Measurements from ENCODE around the gene PCSK2.
A peak's percentile ranks its signal among the peaks of the same experiment; 100 is the strongest.

The PCSK2 gene

DNA sequence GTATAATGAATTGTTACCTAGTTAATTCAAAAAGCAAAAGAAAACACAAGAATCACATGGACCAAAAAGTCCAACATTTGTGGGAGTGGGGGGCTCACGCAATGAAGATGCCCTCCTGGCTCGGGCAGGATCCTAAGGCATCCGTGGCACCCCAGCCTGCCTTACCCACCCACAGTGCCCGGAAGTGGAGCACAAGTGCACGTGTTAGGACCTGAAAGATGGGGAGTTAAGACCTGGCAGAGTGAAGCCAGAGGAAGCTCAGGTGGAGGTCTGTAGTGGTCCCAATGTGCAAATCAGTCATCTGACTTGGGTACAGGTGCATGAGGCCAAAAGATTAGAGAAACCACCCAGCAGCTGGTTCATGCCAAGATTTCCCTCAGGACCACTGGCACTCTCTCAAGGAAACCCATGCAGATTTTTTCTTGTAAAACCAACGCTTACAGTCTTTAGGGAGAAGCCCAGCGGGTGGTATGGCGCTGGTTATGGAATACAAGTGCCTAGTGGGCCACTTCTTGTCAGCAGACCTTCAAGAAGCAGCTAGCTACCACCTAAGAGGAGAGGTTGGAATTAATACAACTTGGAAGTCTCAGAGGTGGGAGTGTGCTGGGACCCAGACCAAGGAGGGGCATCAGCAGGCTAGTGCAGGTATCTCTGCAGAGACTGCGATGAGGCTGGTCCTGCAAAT is 262.2 kb downstream of the PCSK2 start:
- DNase-seq, result no peak

DNA sequence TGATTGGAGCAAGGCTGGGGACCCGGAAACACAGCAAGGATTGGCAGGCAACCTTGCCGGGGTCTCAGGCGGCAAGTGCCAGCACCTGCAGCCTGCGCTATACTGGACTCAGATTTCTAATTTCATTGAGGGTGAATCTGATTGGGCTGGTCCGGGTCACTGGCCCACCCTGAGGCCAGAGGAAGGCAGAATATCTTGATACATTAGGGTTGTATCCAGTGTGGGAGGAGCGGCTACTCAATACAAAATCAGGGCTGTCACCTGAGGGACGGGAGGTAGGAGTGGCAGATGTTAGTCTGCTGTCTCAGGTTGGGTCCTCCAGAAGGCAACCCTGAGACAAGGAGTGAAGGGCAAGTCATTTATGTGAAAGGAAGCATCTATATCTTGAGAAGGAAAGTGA is 263.7 kb downstream of the PCSK2 start:
- DNase-seq, result no peak

DNA sequence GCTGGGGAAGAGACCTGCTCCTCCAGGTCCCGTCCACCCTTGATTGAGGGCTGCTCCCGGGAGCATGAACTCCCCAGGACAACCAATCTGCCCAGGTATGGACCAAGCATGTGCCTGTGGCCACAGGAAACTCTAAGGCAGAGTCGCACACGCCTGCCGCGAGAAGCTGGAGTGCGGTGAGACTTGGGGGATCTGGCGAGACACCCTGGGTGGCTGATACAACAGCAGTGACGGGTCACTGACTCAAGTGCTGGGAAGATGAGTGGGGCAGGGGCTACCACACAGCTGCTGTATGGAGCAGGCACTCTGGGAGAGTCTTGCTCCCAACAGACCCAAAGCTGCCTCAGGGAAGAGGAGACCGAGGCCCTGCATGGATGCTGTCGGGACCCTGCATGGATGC is 264.2 kb downstream of the PCSK2 start:
- no peak for DNase-seq

DNA sequence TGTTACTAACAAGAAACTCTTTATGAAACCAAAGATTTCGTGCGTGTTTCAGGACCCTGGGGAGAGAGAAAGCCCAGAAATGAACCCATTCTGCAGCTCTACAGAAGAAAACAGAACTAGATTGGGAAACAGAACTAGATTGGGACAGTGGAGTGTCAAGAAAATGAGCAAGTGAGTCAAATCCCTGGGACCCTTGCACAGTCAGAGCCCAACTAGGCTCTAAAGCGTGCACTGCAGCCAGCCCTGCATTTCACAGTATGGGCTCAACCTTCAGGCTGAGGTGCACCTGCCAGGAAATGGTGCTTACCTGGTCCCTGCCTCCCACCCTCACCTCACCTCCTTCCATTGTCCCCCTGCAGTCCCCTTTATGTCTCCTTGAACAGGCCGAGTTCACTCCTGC is 264.6 kb downstream of the PCSK2 start:
- DNase-seq, result no peak

DNA sequence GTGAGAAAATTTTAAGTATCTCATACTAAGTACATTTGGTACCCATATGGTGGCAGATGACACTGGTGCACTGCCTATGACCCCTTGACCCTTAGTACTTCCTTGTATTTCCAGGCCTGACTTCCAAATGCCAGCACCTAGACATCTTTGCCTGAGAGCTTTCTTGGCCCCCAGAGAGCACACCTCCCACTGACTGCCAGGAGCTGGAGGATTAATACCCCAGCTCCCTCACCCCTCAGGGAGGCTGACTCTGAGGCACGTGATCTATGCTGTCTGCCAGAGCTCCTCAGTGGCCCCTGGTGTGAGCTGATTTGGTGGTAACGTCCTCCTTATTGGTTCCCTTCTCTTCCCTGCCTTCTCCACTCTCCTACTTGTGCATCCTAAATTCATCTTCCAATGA is 266.3 kb downstream of the PCSK2 start:
- DNase-seq, result no peak

DNA sequence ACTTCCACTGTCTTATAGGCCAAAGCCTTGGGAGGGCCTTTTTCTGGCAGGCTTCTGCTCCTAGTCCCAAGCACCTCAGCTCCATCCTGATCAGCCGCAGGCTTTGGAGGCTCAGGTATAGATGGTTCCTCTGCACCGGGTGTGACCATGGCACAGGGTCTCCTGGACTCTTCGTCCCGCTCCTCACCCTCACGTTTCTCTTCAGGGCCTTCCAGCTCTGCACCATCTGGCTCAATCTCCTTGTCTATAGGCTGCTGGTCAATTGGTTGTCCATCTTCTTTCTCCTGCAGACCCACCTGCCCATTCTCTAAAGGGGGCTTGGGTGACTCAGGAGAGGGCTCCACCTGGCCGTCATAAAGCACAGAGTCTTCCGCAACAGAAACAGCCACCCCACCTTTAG is 267.4 kb downstream of the PCSK2 start:
- DNase-seq, result no peak

DNA sequence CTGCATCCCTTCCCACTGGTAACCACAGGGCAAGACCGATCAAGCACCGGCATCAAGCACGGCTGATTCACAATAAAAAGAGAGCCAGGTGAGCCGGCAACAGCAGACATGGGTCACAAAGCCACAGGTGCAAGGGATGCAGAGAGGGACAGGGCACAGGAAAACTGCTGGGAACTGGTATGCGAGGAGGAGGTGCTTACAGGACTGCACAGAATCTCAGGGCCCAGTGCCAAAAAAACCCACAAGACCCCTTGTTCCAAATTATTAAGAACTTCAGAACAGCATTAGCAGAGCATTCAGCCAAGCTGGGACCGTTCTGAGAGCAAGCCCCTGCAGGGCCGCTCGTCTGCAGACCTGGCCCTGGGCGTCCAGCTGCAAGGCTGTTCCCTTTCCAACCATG is 269.0 kb downstream of the PCSK2 start:
- DNase-seq, result no peak

DNA sequence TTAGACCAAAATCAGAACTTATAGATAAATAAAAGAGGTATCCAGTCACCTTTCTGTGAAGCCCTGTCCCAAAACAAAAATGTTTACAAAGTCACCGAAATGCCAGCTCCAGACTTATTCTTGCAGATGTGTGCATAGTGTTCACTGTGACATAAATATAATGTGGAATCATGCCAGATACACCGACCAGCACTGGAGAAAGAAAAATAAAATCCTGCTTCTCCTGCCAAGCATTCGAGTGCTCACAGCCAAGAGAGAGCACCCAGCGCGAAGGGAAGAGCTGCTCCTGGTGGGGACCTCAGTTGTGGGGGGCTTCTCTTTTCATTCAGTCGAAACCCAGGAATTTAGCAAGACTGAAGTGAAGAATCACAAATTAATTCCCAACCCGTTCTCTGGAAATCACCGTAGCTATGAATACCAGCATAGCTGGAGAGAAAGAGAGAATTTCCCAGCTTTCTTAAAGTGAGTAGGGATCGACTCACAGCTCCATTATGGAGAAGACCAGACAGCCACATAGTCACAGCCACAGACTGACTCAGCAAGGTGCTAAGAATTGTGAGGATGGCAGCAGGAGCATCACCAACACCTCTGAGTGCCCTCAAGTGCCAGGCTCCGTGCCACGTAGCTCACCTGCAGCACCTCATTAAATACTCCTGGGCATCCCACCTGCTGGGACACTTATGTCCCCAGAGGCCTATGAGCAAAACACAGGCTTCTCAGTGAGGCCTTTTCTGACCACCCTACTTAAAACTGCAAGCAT is 271.2 kb downstream of the PCSK2 start:
- DNase-seq, result no peak

DNA sequence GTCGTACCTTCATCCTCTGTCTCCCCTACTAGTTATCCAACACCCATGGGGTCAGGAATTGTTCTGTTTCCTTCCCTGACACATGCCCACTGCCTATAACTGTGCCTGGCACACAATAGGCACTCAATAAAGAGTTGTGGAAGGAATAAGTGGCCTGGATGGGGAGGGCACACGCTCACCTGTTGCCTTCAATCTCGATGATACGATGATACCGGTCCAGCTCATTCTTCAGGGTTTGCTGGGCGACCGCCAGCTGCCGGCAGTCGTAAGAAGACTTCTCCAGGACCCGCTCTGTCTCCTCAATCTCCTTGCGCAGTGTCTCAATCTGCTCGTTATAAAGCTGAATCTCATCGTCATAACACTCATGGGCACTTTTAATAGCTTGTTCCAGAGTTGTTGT is 271.8 kb downstream of the PCSK2 start:
- DNase-seq, result no peak

DNA sequence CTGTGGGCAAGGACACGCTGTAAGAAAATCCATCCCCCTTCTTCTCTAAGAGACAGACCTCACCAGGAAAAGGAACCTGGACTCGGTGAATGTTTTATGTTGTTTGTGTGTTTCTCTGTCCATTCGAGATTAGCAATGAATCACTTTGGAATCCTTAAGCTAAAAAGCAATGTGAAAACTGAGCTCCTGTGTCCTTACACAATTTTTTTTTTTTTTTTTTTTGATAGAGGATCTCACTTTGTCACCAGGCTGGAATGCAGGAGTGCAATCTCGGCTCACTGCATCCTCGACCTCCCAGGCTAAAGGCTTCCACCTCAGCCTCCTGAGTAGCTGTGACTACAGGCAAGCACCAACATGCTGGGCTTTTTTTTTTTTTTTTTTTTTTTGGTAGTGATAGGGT is 272.2 kb downstream of the PCSK2 start:
- no peak for DNase-seq

DNA sequence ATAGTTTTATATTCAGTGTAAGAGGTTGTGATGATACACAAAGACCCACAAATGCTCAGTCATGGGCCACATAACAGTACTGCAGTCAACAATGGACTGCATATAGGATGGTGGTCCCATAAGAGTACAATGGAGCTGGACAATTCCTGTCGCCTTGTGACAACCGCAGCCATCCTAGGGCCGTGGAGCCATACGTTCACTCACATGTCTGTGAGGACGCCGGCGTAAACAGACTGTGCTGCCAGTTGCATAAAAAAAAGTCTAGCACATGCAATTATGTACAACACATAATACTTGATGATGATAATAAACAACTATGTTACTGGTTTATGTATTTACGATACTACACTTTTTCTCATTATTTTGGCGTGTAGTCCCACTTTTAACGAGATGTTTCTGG is 273.4 kb downstream of the PCSK2 start:
- no peak for DNase-seq

DNA sequence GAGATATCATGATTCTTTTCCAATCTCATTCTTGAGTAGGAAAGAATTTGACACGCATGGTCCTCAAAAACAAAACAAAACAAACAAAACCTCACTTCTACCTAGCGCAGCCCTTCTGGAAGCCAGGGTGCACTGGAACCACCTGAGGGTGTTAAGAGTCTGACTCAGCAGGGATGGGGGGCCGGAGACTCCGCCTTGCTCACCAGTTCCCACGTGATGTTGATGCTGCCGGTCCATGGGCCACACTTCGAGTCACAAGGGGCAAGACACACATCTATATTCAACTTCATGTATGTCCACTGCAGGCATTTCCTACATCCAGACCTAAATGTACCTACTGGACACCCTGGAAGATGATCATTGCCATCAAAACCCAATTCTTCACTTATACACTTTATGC is 274.0 kb downstream of the PCSK2 start:
- no peak for DNase-seq

DNA sequence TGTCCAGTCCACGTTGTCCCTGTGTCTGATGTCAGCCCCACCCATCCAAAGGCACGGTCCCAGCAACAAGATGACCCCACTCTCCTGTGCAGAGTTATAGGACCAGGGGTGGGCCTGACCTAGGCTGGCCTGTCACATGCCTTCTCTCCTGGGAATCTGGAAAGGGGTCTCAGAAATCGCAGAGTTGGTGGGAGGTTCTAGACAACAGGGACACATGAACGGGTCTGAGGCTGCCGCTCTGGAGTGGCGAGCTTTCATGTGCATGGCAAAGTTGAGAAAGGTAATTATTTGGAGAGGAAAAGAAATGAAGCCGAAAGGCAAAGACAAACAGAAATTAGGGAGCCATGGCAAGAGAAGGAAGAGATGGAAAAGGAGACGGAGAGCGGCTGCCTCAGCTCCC is 274.9 kb downstream of the PCSK2 start:
- no peak for DNase-seq

DNA sequence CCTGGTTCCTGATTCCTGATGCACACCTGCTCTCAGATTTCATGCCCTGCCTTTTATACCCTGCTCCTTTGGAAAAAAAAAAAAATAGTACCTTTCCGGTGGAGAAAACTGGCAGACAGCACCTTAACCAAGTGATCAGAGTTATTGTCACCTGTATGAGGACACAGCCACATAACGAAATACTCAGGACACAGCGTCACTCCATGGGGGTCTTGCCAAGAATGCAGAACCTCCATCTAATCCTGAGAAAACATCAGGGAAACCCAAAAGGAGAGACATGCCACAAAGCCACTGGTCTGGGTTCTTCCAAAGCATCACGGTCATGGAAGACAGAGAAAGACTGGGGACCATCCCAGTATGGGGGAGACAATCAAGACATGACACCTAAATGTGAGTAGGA is 275.3 kb downstream of the PCSK2 start:
- DNase-seq, result no peak

DNA sequence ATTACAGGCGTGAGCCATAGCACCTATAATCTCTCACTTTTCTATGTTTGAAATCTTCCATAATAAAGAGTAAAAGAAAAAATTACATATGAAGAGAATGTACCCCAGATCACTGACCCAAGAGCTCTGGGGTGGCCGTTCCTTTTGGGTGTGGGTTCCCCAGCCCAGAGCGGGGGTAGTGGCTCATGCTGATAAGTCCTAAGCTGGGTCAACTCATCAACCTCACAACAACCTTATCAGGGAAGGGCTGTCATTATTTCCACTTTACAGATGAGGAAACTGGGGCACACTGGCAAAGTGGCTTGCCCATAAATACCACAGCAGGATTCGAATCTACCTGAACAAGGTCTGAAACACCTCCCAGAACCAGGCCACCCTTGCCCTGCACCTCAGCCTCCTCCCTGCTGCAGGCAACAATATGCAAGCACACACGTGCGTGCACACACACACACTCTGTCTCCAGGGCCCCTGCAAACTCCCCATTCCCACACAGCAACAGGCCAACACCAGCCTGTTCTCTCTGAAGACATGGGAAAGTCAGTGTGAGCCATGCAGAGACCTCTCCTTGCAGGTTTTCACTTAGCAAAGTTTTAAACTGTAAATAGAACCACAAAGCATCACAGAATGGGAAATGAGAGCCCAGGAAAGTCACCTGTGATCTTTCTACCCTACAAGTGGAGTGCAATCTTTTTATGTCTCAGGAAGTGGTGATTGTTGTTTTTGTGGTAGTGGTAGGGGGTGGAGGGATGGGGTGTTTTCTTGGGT is 276.6 kb downstream of the PCSK2 start:
- no peak for DNase-seq

DNA sequence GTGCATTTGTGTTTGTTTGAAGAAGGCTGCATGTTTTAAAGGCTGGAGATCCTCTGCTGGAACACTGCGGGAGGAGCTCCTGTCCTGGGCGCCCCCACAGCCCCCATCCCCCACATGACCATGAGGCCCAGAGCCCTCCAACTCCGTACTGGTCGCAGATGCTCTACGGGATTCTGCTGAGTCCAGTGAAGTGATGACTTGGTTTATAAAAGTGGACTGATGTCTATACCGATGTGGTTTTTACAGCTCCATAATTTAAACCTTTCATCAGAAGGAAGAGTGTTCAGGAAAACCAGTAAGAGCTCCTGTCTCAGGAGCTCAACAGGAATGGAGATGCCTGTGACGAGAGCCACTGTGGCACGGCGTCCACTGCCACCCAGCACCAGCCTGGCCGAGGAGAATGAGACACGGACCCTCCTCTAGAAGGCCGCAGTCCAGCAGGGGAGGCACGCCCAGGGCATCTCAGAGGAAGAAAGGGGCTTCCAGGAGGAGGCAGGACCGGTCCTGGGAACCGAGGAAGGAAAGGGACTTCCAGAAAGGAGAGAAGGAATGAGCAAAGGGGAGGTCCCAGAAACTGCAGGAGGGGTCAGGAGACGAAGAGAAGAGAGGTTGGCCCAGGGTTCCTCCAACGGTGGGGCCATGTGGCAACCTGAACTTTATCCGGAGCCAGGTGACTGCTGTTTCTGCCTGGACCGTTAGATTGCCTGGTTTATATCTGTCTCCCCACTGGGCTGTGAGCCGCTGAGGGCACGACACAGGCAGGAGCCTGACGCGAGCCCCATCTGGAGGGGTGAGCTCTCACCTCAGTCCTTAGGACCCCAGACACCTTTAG is 277.4 kb downstream of the PCSK2 start:
- DNase-seq, result no peak

DNA sequence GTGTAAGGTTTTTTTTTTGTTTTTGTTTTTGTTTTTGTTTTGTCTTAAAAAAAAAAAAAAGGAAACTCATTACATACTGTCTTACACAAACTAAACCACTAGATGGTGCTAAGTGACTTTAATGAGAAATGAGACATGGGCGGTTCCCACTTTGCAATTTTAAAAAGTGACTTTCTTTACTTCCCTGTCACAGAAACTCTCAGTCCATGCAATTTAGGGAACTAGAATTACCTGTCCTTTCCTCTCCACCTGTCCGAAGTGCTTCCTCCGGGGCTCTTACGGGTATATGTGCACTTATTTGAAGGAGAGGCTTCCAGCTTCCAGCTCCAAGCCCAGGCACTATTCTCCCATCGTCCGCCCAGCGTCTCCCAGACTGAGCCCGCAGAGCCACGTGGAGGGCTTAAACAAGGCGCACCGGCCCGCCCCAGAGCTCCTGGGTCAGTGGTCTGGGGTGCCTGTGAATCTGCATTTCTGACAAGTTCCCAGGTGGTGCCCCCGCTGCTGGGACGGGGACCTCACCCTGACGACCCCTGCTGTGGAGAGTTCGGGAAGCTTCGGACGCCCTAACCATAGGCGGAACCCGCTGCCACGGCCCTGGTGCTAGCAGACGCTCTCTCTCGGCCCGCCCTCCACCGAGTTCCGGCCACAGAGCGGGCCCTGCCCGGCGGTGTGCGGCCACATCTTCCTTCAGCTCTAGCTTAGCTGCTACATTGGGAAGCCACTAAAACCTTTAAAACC is 278.2 kb downstream of the PCSK2 start:
- peak; percentile 73 to 82 for DNase-seq

DNA sequence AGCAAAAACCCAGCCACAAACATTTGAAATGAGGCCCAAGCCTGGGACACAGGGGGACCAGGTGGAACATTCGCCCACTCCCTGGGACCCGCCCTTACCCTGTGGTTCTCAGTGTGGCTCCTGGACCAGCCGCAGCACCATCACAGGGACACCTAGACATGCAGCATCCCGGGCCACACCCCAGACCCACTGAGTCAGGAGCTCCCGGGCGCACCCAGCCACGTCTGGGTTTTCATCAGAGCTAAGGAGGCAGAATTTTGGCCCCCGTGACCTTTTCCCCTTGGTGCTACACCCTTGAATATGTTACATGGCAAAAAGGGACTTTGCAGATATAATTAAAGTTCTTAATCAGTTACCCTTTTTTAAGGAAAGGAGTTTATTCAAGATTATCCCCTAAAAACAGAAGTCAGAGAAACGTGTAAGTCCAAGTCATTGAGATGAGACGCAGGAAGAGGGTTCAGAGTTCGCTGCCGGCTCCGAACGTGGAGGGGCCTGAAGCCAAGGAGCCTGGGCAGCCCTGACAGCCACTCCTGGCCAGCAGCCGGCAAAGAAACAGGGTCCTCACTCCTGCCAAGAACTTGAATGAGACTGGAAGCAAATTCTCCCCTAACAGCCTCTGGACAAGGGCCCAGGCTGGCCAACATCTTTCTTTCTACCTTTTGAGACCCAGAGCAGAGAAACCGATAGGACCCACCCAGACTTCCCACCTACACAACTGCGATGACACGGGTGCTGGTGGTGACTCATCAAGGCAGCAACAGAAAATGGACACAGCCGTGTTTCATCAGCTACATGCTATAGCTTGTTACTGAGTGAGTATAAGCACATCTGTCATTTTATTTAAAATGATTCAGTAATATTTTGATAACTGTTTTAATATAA is 279.0 kb downstream of the PCSK2 start:
- DNase-seq, result peak; percentile 61 to 84

DNA sequence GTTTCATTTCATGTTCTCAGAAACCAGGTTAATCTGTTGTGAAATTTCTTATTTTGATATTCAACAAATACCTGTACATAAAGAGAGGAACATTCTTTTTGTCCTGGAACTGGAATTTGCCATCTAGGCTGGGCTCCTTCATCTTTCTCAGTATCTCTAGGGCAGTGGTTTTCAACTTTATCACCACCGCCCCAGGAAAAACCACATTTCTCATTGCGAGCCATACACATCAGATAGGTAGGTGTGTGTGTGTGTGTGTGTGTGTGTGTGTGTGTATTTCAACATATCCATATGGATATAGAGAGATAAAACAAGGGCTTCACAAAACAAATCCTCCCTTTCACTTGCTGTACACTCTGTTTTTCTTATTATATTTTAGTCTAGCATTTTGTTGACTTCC is 280.2 kb downstream of the PCSK2 start:
- no peak for DNase-seq

DNA sequence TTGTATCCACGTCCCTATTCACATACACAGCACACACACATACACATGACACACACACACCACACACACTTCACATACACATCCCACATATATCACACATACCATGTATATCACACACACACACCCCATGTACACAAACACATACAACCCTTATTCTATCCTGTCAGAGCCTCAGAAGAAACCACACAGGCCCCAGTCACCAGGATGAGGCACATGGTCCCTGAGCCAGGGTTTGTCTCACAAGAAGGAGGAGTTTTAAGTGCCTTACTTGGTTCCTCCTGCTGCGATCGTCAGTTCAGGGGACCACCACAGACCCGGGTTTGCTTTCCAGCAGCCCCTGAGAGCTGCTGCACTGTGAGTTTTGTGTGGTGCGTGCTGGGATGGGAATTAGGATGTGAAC is 280.7 kb downstream of the PCSK2 start:
- no peak for DNase-seq

DNA sequence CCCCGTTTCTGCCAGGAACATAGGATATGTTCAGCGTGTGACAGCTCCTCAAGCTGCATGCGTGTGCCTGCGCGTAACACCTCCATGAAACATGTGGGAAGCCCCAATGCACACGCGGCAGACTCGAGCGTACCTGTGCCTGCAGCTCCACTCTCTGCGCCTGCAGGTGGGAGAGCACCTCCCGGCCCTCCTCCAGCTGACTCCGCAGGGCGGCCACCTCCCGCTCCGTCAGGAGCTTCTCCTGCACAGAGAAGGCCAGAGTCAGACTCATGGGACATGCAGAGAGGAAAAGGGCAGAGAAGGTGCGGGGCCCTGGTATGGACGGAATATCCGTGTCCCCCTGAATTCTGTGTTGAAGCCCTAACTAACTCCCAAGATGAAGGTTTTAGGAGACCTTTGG is 281.9 kb downstream of the PCSK2 start:
- DNase-seq, result no peak

Data from inflammatory macrophage (primary cell).